ENCODE data around the gene PPIB. TPM values are rescaled to one million over a fixed set of nuclear protein-coding genes. Genes with fewer than 3 reads are reported as not detected.
"Not testable (repeated sequence)": the region's sequence is repeated elsewhere in the genome, so short reads cannot be mapped to it uniquely, and the experiment has no call there.

Gene PPIB
- total RNA-seq, 4 donors from 2014 or later: 309 to 914 (median 465) TPM

DNA sequence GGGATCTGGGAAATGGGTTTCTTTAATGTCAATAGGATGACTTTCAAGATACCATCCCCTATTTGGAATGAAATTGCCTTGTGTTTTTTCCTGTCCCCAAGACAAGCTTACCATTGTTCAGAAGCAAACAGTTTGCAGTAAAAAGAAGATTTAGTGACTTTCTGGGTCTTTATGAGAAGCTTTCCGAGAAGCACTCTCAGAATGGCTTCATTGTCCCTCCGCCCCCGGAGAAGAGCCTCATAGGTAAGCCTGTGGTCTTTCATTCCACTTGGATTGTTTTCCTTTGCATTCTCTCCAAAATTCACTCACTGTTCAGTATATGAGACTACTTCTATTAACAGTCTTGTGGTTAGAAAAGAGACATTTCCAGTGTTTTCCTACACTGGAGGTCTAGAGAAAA, 36.8 kb downstream of the PPIB start:
- Histone ChIP-seq H3K36me3 (no peaks in the 10 kb centered on the region), H3K4me3 (no peak overlapping the region), H3K4me1 (no peaks in the 10 kb centered on the region), H3K27me3 (no peaks in the 10 kb centered on the region), H3K27ac (no peak overlapping the region), H3K9me3 (no peaks in the 10 kb centered on the region)
- intact Hi-C loops (cut with DNase I; ENCODE audit: low total_unique reads): no loop called here
- DNase-seq: no peak
- TF ChIP-seq, protein P1, sequence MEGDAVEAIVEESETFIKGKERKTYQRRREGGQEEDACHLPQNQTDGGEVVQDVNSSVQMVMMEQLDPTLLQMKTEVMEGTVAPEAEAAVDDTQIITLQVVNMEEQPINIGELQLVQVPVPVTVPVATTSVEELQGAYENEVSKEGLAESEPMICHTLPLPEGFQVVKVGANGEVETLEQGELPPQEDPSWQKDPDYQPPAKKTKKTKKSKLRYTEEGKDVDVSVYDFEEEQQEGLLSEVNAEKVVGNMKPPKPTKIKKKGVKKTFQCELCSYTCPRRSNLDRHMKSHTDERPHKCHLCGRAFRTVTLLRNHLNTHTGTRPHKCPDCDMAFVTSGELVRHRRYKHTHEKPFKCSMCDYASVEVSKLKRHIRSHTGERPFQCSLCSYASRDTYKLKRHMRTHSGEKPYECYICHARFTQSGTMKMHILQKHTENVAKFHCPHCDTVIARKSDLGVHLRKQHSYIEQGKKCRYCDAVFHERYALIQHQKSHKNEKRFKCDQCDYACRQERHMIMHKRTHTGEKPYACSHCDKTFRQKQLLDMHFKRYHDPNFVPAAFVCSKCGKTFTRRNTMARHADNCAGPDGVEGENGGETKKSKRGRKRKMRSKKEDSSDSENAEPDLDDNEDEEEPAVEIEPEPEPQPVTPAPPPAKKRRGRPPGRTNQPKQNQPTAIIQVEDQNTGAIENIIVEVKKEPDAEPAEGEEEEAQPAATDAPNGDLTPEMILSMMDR (IDR thresholded peaks at IDR 0.05): no peak
- TF ChIP-seq POLR2A (IDR thresholded peaks at IDR 0.05): no peak

DNA sequence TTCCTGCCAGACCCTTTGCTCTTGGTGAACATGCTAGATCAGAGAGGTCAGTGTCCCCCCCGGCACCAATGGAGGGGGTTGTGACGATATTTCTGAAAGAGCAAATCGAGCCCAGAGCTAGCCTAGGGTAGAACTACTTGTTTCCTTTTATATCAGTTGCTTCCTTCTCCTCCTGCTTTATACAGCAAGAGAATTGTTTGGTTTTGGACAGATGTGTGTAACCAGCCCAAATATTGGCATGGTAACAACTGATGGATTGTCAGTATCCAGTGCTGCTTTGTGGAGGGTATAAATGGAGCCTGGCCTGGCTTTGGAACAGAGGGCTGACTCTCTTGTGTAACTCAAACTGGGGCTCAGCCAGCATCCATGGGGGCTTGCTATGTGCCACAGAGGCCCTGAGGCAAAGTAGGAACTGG, 39.9 kb downstream of the PPIB start:
- H3K4me1 ChIP-seq: no peaks in the 10 kb centered on the region
- H3K27me3 ChIP-seq: no peaks in the 10 kb centered on the region
- intact Hi-C loops (cut with DNase I; ENCODE audit: low total_unique reads): no loop called here
- H3K27ac ChIP-seq: no peak overlapping the region
- H3K4me3 ChIP-seq: no peak overlapping the region
- H3K9me3 ChIP-seq: no peaks in the 10 kb centered on the region
- no peaks in the 10 kb centered on the region for H3K36me3 ChIP-seq
- no peak for DNase-seq
- TF ChIP-seq, protein P1 (IDR thresholded peaks at IDR 0.05): no peak
- TF ChIP-seq POLR2A (IDR thresholded peaks at IDR 0.05): no peak

DNA sequence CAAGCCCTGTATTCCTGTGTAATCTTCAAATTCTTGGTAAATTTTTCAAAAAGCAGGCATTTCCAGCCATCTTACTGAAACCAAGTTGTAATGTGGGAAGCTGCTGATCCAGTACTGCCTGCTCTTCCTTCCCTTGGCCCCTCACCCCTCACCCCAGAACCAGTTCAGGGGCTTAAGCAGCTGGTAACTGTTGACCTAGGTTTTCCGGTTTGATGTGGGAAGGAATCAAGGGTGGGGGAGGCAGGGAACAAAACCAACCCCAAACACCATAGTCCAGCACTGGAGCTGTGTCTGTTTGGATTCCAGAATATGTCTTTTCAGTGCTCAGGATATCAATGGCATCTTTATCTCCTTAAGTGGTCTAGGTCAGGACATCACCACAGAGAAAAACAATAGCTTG, 40.4 kb downstream of the PPIB start:
- Histone ChIP-seq H3K36me3 (no peaks in the 10 kb centered on the region), H3K27ac (no peak overlapping the region), H3K27me3 (no peaks in the 10 kb centered on the region), H3K4me1 (no peaks in the 10 kb centered on the region), H3K4me3 (no peak overlapping the region), H3K9me3 (no peaks in the 10 kb centered on the region)
- intact Hi-C loops (cut with DNase I; ENCODE audit: low total_unique reads): no loop called here
- TF ChIP-seq, protein P1 (IDR thresholded peaks at IDR 0.05): no peak
- TF ChIP-seq POLR2A (IDR thresholded peaks at IDR 0.05): no peak
- no peak for DNase-seq

DNA sequence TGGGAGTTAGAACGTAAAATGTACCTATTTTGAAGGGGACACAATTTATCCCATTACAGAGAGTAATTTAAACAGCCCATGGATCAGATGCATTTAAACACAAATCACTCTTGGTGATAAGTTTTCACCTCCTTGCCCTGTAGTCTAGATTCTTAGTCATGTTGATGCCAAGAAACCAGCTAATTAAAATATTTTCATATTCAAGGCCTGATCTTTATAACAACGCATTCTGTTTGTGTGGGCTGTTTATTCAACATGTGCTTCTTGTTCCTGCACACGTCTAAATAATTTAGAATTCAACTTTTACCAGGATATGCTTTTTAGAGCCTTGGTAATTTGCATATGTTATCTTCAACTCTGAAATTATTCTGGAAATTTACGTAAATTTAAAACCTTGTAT, 41.2 kb downstream of the PPIB start:
- Histone ChIP-seq H3K9me3 (no peaks in the 10 kb centered on the region), H3K4me1 (no peaks in the 10 kb centered on the region), H3K36me3 (no peaks in the 10 kb centered on the region), H3K4me3 (no peak overlapping the region), H3K27ac (no peak overlapping the region), H3K27me3 (no peaks in the 10 kb centered on the region)
- intact Hi-C loops (cut with DNase I; ENCODE audit: low total_unique reads): no loop called here
- no peak for DNase-seq
- TF ChIP-seq, protein P1 (IDR thresholded peaks at IDR 0.05): no peak
- no peak for TF ChIP-seq POLR2A (IDR thresholded peaks at IDR 0.05)

DNA sequence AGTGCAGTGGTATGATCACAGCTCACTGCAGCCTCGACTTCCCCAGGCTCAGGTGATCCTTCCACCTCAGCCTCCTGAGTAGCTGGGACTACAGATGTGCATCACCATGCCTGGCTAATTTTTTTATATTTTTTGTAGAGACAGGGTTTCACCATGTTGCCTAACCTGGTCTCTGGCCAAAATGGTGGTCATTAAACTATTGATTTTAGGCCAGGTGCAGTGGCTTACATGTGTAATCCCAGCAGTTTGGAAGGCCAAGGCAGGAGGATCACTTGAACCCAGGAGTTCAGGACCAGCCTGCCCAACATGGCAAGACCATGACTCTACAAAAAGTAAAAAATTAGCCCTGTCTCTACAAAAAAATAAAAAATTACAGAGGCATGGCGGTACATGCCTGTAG, 42.5 kb downstream of the PPIB start:
- H3K9me3 ChIP-seq; H3K36me3 ChIP-seq; H3K4me3 ChIP-seq; H3K27me3 ChIP-seq; H3K4me1 ChIP-seq; H3K27ac ChIP-seq; intact Hi-C loops (cut with DNase I; ENCODE audit: low total_unique reads); DNase-seq: not testable (repeated sequence)

Measured in uterus (tissue), 4 donors.